Stimulated activated CD8-positive, alpha-beta memory T cell treated with anti-CD3 and anti-CD28 coated beads, Interleukin-12 subunit alpha, Interleukin-12 subunit beta, amount 100 ng/mL, for 4 hours (primary cell): ENCODE results near the gene EML5.
"Not testable (repeated sequence)": the region's sequence is repeated elsewhere in the genome, so short reads cannot be mapped to it uniquely, and the experiment has no call there.

ENCODE experiments used
- DNase-seq: peaks from one replicate; pipeline ENCODE4 v3.0.0-alpha.2; 2020; ENCODE audit warnings: low read depth

Gene EML5

DNA sequence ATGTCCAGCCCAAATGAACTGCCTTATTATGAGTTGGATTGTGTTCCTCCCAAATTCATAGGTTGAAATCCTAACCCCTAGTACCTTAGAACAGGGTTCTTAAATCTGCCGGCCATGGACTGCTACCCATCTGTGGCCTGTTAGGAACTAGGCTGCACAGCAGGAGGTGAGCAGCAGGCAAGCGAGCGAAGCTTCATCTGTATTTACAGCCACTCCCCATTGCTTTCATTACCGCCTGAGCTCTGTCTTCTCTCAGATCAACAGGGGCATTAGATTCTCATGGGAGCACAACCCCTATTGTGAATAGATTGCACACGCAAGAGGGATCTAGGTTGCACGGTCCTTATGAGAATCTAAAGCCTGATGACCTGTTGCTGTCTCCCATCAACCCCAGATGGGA is 9.8 kb upstream of the EML5 start:
- DNase-seq, result no peak

DNA sequence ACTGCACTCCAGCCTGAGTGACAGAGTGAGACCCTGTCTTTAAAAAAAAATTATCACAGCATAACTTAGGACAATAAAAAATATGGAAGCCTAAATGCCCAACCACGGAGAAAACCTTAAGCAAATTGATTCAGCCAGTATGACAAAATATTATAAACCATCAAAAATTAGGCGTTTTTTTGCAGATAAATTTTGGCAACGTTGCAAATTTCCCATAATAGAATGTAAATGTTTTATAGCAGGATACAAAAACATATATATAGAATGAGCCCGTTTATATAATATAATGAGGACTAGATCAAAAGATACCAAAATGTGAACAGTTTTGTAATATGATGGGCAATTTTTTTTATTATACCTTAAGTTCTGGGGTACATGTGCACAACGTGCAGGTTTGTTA is 6.8 kb upstream of the EML5 start:
- no peak for DNase-seq

DNA sequence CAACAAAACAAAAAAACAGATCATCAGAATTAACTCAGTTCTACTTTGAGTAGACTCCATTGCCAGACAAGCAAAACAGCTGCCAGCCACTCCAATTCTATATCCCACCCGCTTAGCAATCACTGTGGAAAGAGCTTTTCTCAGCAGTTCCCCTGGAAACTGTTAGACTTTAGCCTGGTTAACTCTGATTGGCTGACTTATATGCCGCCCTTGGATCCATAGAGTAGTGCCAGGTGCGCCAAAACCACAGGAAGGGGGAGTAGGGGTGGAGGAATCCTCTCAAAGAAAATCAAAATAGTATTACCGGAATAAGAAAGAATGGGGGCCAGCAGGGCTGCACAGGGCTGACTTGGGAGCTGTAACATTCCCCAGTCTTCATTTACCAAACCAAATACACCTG is 5.4 kb upstream of the EML5 start:
- DNase-seq, result no peak

DNA sequence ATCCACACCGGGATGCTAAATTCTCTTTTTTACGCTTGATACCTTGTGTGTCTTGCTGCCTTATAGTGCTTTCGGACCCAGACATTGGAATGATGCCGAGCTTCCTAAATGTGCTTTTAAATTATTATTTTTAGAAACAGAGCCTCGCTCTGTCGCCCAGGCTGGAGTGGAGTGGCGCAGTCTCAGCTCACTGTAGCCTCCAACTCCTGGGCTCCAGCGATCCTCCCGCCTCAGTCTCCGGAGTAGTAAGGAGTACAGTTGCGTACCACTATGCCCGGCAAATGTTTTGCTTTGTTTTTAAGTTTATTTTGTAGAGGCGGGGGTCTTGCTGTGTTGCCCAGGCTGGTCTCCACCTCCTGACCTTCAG is 489 bp upstream of the EML5 start:
- no peak for DNase-seq

DNA sequence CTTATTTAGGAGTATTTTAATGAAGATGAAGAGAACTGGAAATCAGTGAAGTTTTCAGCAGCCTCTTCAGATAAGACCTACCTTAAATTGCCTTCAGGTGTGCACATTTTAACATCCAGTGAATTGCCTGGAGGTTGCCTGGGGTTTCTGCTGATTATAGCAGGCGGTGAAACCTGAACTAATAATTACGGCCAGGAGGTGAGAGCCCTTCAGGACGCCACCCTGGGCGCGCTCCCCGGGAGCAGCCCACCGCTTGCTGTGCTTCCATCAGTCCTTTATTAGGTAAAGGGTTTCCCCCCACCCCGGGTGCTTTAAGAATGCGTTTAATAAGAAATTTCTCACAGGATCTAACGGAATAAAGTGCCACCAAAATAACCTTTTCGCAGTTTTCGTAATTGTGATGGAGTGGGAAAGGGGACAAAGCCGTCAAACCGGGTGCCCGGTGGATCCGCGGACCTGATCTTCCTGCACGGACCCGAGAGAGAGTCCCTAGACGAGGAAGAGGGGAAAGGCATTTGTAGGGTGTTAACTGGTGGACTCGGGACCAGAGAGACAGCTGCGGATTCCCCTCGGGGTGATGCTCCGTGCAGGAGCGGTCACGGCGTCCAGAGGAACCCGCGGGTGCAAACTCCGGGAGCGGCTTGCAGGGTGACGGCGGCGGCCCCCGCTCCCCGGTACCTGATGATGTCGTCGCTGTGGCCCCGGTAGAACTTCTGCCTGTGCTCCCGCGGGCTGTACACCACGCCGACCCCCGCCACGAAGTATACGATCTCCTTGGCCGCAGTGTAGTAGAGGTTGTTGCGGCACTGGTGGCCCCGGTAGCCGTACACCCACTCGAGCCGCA is 902 bp downstream of the EML5 start:
- DNase-seq, result no peak

DNA sequence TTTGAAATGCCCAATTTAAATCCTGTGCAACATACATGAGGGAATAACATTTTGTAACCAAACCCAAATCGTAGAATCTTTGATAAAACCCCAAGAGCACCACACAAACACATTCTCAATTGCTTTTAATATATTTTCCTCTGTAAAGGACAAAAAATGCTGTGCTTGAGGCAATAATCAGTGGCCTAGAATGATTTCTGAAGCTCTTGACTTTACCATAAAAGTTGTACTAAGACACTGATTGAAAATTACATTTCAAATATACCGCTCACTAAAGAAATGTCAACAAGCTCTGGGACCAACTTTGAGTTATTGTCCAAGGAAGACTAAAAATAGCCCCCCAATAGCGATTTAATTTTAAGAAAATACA is 1.5 kb downstream of the EML5 start:
- no peak for DNase-seq

DNA sequence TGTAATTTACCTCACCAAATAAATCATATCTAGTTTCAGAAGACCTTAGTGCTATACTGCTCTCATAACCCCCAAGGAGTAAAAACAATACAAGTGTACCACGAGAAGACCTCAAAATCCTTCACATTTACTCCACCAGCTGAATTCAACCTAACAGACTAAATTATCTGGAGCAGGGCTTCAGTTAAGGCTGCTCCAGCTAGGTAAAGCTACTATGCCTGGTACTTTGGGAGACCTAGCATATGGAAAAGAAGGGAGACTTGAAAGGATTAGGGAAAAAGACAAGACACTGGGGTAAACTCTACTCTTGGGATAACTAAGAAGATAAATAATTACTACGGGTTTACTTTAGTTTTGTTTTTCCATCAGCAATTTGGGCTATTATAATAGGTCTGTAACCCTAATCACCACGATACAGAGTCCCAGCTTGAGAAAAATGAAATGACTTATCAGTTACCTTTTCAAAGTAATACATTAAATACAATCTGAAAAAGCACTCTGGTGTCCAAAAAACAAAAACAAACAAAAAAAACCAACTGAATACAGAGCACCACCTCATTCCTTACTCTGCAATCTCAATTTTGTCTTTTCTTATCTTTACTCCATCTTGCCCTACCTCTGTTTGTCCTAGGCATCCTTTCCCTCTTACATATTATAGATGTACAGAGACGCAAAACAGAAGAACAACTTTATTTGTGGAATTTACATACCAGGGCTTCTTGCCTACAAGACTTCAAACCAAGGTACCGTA is 2.1 kb downstream of the EML5 start:
- DNase-seq, result no peak

DNA sequence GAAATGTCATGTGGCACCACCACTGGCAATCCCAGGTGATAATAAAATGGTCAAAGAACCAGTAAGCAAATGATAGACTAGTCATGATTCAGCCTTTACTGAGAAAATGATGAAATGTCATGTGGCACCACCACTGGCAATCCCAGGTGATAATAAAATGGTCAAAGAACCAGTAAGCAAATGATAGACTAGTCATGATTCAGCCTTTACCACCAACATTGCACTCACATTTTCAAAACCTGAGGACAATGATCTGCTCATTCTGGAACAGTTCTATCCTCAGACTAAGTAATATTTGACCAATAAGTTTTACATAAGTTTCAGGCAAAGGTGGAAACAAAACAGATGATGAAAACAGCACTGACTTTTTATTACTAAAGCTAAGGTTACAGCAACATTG is 3.2 kb downstream of the EML5 start:
- DNase-seq, result not testable (repeated sequence)

DNA sequence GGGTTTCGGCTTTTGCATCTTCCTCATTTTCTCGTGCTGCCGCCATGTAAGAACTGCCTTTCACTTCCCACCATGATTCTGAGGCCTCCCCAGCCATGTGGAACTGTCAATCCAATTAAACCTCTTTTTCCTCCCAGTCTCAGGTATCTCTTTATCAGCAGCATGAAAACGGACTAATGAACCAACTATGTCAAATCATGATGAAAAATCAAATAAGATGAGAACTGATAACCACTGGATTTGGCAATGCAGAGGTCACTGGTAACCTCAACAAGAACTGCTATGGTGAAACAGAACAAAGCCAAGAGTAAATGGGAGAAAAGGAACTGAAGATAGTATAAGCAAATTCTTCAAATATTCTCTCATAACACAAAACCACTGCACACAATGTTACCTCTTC is 6.0 kb downstream of the EML5 start:
- DNase-seq, result no peak

DNA sequence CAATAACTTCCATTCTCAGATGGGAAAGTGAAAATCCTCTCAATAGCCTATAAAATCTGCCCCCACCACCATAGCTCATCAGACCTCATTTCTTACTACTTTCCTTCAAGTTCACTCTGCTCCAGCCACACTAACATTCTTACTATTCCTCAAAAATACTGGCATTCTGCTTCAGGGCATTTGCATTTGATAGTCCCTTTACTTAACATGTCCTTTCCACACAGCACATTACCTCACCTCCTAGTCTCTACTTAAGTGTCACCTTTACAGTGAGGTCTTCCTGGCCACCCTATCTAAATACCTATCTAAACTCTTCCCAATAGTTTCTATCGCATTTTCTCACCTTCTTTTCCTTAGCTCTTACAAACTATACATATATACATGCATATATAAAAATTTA is 6.8 kb downstream of the EML5 start:
- no peak for DNase-seq

DNA sequence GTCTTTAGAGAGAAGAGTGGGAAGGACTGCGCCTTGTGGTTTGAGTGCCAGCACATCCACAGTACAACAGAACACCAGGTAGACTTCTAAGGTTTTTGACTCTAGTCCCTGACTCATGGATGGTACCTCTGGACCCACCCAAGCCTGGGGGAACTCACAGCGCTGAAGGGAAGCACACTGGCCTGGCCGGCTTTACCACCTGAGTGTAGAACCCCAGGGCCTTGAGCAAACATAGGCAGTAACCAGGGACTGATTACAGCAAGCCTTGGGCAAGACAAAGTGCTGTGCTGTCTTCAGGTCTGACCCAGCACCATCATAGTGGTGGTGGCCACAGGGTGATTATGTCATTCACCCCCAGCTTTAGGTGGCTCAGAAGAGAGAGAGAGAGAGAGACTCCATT is 17.2 kb downstream of the EML5 start:
- DNase-seq, result no peak

DNA sequence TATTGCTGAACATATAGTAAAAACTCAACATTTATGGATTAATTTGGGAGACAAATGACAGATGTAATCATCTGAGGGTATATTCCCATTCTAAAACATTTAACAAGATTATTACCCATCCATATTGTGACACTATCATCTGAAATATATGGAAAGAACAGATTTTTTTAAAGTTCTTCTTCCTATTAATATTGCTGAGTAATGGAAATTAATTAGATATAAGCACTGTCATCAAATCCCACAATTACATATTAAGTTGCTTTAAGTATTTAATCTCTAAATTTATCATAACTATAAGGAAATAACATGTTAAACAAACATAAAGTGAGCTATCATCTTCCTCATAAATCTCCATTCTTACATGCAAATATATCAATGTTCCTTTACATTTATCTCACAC is 22.0 kb downstream of the EML5 start:
- no peak for DNase-seq

DNA sequence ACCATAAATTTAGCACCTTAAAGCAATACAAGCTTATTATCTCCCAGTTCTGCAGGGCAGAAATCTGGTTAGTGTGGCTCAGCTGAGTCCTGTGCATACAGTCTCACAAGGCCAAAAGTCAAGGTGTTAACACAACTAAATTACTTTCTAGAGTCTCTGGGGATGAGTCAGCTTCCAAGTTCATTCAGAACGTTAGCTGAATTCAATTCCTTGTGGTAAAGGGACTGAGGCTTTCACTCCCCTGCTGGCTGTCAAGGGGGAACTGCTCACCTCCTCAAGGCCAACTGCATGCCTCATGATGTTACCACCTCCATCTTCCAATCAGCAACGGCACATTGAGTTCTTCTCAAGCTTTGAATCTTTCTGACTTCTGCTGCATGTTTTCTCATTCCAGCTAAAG is 27.6 kb downstream of the EML5 start:
- DNase-seq, result no peak

DNA sequence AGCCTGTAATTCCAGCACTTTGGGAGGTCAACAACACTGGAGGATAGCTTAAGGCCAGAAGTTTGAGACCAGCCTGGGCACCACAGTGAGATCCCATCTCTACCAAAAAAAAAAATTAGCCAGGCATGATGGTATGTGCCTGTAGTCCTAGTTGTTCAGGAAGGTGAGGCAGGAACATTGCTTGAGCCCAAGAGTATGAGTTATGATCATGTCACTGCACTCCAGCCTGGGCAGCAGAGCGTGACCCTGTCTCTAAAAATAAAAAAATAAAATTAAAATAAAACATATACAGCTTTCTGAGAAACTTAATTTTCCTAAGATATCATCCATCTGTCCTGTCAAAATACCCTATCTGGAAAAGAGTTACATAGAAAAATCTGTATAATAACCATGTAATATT is 38.9 kb downstream of the EML5 start:
- no peak for DNase-seq

DNA sequence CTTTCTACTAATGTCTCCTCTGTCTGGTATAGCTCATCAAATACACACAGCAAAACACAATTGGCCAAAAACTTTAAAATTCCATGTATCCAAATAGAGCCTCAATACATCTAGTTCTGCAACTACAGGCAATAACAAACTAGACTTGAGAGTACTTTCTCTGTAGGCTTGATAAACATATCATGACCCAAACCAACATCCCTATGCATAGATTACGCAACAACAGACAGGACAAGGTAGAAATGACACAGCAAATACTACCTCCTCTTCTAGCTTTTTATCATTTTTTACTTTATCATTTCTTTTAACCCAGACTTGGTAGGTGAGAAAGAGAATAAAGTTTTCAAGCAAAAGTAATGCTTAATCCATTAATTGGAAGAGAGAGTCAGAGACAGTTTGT is 41.8 kb downstream of the EML5 start:
- no peak for DNase-seq

DNA sequence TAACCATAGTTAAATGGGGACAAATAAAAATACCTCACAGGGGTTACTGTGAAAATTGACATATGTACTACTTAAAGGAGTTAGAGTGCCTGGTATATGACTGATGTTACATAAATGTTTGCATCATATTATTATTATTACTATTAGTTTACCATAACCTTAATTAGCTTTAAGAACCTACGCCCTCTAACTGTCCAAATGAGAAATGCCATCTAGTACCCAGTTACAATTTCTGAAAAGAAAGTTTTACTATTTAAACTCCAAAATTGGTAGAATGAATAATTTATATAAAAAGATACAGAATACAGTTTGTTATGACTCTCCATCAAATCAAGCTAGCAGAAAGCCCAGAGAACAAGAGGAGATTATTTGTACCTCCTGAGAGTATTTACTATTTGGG is 42.3 kb downstream of the EML5 start:
- DNase-seq, result no peak

DNA sequence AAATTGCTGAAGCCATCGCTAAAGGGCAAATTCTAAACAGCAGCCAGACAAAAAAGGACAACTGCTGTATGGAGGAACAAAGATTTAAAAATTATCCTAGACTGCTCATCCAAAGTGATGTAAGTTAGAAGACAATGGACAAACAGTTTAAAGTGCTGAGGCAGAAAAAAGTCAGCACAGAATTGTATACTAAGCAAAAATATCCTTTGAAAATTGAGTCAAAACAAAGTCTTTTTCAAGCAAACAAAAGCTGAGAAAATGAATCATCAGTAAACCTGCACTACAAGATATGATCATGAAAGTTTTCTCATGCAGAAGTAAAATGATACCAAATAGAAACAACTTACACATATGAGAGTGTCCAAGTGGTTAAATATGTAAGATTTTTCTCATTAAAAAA is 43.6 kb downstream of the EML5 start:
- DNase-seq, result no peak

DNA sequence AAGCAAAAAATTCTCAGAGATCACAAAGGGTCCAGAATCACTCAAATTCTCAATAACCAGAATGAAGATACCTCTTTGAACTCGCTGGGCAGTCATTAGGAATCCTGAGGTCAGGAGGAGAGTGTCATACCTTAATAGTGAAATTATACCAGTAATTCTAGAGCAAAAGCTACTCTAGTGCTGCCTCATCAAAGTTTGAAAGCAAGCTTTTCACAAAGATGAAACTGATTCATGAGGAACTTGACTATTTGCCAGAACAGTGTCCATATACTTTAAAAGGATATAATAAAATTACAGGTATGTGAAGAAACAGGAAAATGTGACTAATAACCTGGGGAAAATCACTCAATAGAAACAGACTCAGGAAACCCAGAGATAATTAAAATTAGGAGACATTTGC is 44.5 kb downstream of the EML5 start:
- DNase-seq, result no peak

DNA sequence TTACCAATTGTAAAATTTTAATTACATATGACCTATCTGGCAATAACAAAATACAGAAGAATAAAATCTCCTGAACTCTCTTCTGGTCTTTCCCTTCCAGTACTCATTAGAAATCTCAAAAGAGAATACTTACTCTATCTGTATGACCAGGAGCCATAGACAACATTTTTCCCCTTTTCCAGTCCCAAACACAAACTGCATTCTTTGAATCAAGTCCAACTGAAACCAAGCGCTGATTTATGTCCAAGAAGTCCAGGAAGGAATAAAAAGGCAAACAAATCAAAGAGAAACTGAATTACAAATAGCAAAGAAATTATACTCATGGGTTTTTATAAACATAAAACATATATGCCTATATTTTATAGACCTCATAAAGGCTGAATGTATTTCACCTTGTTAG is 46.7 kb downstream of the EML5 start:
- no peak for DNase-seq

DNA sequence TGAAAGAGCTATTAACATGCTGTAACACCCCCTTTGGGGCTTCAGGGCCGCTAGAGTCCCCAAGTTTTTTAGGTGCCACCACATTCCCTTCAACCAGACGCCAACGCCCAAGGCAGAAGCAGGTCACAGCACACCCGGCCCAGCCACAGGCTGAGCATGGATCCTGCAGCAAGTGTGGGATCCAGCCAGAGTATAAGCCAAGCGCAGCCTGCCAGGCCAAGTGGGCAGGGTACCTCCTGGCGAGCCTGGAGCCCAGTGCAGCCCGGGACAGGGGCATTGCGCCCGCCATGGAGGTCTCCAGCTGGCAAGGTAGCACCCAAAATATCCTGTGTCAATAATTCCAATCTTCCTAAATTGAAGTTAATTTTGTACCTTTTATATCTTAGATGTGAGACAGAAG is 55.5 kb downstream of the EML5 start:
- DNase-seq, result no peak

DNA sequence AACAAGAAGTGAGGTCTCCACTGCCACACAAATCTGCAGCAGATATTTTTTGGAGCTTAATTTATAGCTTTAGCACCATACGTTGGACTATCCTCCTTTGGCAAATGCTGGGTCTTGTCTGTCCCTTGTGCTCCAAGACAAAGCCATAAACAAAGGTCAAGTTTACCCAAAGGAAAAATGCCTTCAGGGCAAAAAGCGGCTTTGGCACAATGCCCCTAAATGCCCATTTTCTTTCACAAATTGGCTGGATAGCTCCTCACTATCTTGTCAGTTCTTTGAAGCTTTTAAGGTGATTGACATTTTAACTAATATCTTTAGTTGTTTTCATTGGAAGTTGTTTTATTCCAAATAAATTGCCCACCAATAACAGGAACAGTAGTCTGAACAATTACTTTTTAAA is 59.6 kb downstream of the EML5 start:
- no peak for DNase-seq

DNA sequence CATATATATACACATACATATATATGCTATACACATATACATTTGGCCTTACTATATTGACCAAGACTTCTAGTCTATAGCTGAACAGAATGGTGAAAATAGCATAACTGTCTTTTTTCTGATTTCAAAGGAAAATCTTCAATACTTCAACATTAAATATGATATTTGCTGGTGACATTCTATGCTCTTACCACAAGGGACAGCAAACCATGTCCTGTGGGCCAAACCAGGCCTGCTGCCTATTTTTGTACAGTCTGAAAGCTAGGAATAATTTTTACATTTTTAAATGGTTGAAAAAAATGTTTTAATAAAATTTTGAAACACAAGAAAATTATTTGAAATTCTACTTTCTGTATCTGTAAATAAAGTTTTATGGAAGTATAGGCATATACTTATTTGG is 63.6 kb downstream of the EML5 start:
- DNase-seq, result no peak

DNA sequence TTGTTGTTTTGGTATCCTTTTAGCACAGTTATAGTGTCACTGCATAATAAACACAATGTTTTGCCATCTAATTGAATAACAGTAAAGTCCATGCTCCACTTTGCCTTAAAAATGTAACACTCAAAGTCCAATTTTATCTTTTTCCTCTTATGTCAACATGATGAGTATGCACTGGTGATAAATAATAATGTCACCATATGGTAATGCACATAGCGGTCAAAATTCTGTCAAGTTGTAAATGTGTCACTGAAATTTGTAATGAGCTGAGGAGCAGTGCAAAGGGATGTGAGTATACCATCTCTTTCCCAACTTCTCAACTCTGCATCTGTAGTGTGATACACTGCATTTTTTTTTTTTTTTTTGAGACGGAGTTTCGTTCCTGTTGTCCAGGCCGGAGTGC is 65.7 kb downstream of the EML5 start:
- no peak for DNase-seq

DNA sequence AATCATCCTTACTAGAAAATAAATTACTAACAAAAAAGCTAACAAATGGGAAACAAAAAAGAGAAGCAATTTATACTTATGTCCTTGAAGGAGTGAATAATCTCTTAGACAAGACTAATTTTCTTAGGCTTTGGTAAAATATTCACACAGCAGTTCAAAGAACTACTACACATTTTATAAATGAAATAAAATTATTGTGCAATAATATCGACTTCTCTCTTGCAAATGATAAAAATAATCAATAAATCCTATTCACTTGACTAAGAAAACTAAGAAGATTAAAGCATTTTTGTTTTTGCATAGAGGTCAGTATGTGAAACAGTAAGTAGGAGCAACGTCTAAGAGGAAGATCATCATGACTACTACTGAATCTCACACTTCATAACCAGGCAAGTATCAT is 82.0 kb downstream of the EML5 start:
- no peak for DNase-seq
